Measurements from ENCODE around the gene NYAP2. TPM values are rescaled to one million over a fixed set of nuclear protein-coding genes. Genes with fewer than 3 reads are reported as not detected.

NYAP2 gene
- total RNA-seq, 1 donor from 2014 or later: not detected

DNA sequence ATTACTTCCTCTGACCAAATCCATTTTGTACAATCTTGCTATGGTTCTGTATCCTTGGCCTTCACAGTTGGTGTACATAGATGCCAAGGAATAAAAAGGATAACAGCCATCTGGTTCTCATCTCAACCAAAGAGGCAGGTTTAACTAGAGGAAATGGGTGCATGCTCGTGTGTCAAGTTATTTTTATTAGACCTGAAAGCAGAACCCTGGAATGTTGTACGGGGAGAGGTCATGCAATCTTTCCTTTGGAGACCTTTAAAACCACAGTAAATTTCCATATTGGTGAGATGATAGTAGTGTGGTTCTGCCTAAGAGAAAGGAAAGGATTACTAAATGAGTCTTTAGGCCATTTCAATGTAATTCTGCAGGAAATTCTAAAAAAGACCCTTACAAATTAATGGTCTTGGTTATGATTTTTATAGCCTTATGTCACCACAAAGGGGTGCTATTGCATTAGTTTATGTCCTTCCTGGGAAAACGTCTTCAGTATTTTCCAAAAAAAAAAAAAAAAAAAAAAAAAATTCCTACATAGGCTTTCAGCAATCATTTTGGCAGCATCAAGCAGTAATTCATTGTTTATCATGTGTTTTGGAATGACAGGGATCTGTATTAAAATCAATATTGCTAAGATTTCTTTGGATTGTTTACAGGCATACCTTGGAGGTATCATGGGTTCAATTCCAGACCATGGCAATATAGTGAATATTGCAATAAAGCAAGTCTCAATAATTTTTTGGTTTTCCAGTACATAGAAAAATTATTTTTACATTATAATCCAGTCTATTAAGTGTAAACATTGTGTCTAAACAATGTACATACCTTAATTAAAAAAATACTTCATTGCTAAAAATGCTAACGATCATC, 270.8 kb downstream of the NYAP2 start:
- H3K4me3 ChIP-seq: no peak overlapping the region
- H3K9me3 ChIP-seq (replicated peaks): no peaks in the 10 kb centered on the region
- no peaks in the 10 kb centered on the region for H3K36me3 ChIP-seq
- peak; percentile 45 for TF ChIP-seq CTCF (IDR thresholded peaks at IDR 0.05; ENCODE audit: borderline replicate concordance)
- no peaks in the 10 kb centered on the region for H3K27me3 ChIP-seq (ENCODE audit: low read depth)
- H3K27ac ChIP-seq (replicated peaks): no peak overlapping the region
- H3K4me1 ChIP-seq: no peaks in the 10 kb centered on the region
- no peak for DNase-seq
- intact Hi-C loops (cut with micrococcal nuclease): loop anchor here (5.0 to 10.0 kb wide), 2 partner anchors 1132 to 1314 kb away; no protein-coding TSS in a partner anchor

DNA sequence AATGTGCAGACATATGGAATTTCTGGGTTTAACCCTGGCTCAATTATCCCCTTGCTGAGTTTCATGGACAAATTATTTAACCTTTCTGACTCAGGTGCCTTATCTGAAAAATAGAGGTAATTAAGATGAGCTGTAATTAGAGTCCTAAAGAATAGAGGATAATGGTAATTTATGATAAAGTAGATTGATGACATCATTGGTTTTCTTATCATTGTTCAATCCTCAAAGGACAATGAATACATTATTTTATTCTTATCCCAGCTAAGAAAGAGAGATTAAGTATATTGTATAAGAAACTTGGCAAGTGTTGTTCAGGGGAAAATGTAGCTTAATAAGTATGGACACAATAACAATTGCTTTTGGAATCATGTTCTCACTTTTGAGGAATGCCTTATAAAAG, 279.3 kb downstream of the NYAP2 start:
- DNase-seq: no peak
- no peak overlapping the region for H3K27ac ChIP-seq (replicated peaks)
- no peaks in the 10 kb centered on the region for H3K4me1 ChIP-seq
- H3K36me3 ChIP-seq: no peaks in the 10 kb centered on the region
- no peak for TF ChIP-seq CTCF (IDR thresholded peaks at IDR 0.05; ENCODE audit: borderline replicate concordance)
- no peaks in the 10 kb centered on the region for H3K27me3 ChIP-seq (ENCODE audit: low read depth)
- no peaks in the 10 kb centered on the region for H3K9me3 ChIP-seq (replicated peaks)
- H3K4me3 ChIP-seq: no peak overlapping the region
- intact Hi-C loops (cut with micrococcal nuclease): loop anchor here (10.0 kb wide), 1 partner anchor 1306 kb away; no protein-coding TSS in a partner anchor

- Histone ChIP-seq H3K27me3 (ENCODE audit: low read depth) (no peaks in the 10 kb centered on the region), H3K36me3 (no peaks in the 10 kb centered on the region), H3K9me3 (replicated peaks) (no peaks in the 10 kb centered on the region), H3K4me3 (no peak overlapping the region), H3K27ac (replicated peaks) (no peak overlapping the region), H3K4me1 (no peaks in the 10 kb centered on the region)
- intact Hi-C loops (cut with micrococcal nuclease): no loop called here
- no peak for DNase-seq
- no peak for TF ChIP-seq CTCF (IDR thresholded peaks at IDR 0.05; ENCODE audit: borderline replicate concordance)
These were observed 283.7 kb downstream of the NYAP2 start for GRCh38 chr2:225683258-225683657.

DNA sequence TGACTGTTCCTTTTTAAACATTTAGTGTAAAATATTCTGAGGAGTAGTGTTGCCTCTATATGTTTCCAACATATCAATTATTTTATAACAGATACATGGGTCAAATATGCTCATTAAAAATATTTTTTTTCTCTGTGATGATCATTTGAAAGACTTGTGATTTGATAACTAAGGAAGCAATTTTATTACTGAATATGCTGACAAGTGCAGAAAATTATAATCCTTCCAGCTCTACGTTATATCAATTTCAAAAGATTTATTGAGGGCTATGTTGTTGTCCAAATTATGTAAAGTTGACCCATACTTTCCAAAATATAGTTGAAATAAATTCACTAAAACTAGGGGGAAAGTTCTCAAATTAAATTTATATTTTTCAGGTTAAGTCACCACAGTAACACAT, 290.6 kb downstream of the NYAP2 start:
- no peaks in the 10 kb centered on the region for H3K4me1 ChIP-seq
- DNase-seq: no peak
- intact Hi-C loops (cut with micrococcal nuclease): no loop called here
- H3K9me3 ChIP-seq (replicated peaks): no peaks in the 10 kb centered on the region
- no peak for TF ChIP-seq CTCF (IDR thresholded peaks at IDR 0.05; ENCODE audit: borderline replicate concordance)
- H3K36me3 ChIP-seq: no peaks in the 10 kb centered on the region
- H3K27me3 ChIP-seq (ENCODE audit: low read depth): no peaks in the 10 kb centered on the region
- H3K4me3 ChIP-seq: no peak overlapping the region
- no peak overlapping the region for H3K27ac ChIP-seq (replicated peaks)

GRCh38 chr2:225691711-225692110, 292.2 kb downstream of the NYAP2 start:
- no peak for TF ChIP-seq CTCF (IDR thresholded peaks at IDR 0.05; ENCODE audit: borderline replicate concordance)
- no peaks in the 10 kb centered on the region for H3K9me3 ChIP-seq (replicated peaks)
- no peaks in the 10 kb centered on the region for H3K36me3 ChIP-seq
- H3K27me3 ChIP-seq (ENCODE audit: low read depth): no peaks in the 10 kb centered on the region
- no peaks in the 10 kb centered on the region for H3K4me1 ChIP-seq
- no peak overlapping the region for H3K4me3 ChIP-seq
- no peak overlapping the region for H3K27ac ChIP-seq (replicated peaks)
- intact Hi-C loops (cut with micrococcal nuclease): no loop called here
- no peak for DNase-seq
